HS-5 (cell line): Measurements from ENCODE around the gene MRPL42.
"Not testable (repeated sequence)": the region's sequence is repeated elsewhere in the genome, so short reads cannot be mapped to it uniquely, and the experiment has no call there.

ENCODE experiments used
- DNase-seq: peaks from one replicate; pipeline ENCODE4 v3.0.0-alpha.2; 2012; ENCODE audit warnings: low read depth

The MRPL42 gene

DNA sequence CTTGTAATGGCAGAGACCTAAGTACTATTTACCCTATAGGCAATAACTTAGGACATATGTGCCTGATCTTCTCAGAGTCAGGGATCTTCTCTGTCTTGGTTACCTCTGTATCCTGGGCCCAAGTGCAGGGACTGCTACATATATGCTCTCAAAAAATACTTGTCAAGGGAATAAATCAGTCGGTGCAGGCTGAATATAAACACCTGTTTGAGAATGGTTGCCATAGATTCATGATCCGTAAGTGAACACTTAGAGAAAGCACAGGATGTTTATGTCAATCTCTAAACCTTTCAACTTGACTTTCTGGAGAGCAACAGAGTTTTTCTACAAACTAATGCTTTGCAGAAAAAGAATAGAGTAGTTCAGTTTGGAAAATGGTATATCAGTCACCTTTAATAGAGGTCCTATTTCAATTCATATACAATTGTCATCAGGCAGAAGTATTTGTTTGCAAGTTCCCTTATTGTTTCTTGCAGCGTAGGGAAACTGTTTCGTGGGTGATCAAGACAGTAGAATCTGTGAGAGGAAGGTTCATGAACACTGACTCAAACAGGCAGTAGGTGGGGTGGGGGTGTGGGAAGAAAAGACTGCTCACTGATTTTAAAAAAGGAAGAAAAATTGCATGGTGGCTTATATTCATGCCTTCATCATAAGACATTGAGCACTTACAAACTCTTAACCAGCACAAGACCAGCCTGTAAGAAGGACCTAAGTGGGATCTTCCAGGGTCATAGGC, 19.6 kb upstream of the MRPL42 start:
- DNase-seq, result no peak

DNA sequence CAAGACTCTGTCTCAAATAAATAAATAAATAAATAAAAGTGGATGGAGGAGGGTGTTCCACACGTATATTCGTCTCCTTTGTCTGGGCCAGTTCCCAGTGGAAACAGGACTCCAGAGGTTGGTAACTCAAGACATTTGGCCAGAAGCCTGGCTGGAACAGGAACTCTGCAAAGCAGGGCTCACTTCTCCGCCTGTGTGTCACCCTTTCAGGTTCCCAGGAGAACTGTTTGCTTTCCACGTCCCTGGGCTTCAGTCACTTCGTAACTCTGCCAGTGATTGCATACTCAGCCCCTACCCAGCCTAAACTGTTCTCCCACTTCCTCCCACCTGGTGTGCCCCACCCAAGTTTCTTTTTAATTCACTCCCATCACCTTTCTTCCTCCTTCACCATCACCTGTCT, 18.5 kb upstream of the MRPL42 start:
- no peak for DNase-seq

DNA sequence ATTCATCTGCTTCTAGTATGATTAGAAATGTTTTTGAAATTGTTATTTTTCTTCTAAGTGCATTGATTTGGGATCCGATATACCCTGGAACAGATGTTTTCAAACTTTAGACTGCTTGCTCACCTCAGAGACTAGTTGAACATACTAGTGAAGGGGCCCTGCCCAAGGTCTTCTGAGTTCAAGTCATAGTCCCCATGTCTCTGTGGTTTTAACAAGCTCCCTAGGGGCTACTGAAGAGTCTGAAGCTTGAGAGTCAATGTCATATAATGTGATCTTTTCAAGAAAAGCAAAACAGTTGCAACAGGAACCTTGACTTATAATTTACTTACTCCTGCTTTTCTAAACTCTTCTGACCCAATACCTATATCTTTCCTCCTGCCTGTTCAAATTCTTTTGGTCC, 18.0 kb upstream of the MRPL42 start:
- no peak for DNase-seq

DNA sequence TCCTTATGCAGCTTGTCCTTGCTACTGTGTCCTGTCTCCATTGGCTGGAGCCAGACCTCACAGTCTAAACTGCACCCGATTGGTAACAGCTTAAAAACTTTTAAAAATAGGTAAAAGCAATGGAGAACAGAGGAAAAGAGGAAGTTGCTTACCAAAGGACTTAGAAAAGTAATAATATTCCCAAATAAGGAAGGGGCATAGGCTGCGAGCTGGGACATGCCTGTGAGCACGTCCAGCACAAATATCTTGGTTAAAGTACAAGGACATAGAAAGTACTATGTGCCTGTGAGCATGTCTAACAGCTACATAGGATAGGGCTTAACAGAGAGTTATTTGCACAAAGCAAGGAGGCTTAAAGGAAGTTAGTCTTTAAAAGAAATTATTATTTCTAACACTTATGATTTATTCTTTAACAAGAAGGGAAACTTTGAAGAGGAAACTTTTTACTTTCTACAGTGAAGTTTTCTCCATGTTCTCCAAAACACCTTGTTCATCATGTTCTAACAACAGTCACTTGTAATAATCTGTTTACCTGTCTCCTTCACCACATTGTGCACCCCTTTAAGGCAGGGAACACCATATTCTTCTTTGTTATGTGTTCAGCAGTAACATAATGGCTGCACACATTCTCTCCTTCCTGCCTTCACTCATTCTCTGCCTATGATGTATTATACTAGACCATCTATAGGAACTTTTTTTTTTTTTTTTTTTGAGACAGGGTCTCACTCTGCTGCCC, 15.7 kb upstream of the MRPL42 start:
- DNase-seq, result no peak

DNA sequence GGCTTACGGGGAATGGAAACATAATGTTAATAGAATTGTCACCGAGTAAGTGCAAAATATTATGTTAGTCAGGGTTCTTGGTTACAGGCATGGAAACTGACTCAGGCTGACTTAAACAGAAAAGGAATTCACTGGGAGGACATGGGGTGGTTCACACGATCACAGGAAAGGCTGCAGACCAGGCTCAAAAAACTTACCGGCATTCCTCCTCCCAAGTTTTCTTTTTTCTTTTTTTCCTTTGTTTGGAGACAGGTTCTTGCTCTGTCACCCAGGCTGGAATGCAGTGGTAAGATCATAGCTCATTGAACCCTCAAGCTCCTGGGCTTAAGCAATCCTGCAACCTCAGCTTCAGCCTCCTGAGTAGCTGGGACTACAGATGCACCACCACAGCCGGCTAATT, 13.7 kb upstream of the MRPL42 start:
- DNase-seq, result no peak

DNA sequence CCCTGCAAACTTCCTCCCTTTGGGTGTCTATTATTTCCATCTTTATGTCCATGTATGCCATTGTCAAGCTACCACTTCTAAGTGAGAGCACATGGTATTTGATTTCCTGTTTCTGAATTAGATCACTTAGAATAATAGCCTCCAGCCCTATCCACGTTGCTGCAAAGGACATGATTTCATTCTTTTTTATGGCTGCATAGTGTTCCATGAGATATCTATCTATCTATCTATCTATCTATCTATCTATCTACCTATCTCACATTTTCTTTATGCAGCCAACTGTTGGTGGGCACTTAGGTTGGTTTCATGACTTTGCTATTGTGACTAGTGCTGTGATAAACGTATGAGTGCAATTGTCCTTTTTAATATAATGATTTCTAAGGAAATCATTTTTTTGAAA, 11.2 kb upstream of the MRPL42 start:
- no peak for DNase-seq

DNA sequence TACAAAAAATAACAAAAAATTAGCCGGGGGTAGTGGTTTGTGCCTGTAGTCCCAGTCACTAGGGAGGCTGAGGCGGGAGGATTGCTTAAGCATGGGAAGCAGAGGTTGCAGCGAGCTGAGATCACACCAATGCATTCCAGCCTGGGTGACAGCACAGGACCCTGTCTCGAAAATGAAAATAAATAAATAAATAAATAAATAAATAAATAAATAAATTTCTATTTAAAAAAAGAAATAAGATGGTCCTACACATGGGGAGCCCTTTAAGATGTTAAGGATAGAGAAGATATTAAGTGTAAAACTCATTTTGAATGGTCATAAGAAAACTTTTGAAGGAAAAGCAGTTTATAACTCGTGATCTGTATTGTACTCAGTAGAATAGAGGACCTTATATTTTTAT, 8.2 kb upstream of the MRPL42 start:
- DNase-seq, result no peak

DNA sequence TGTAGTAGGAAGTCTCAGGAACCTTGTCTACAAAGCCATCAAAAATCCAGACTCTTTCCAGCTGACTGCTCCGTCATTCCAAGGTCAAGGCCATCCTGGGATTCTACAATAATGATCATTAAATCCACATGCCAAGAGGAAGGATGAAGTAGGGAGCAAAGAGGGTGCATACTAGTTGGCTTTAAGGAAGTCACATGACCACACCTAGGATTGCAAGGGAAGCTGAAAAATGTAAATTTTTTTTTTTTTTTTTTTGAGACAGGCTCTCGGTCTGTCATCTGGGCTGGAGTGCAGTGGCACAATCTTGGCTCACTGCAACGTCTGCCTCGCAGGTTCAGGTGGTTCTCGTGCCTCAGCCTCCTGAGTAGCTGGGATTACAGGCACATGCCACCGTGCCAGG, 7.3 kb upstream of the MRPL42 start:
- DNase-seq, result no peak

DNA sequence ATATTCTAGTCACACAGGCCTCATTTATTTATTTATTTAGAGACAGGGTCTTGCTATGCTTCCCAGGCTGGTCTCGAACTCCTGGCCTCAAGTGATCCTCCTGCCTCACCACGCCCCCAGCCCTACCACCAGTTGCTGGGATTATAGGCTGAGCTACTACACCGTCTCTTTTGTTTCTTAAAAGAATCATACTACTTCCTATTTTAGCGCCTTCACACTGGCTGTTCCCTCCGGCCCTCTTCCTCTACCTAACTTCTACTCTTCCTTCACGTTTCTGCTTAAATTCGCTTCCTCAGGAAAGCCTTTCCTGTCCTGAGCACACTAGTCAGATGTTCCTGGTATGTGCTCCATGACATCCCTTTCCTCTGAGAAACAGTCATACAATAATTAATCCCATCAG, 6.4 kb upstream of the MRPL42 start:
- no peak for DNase-seq

DNA sequence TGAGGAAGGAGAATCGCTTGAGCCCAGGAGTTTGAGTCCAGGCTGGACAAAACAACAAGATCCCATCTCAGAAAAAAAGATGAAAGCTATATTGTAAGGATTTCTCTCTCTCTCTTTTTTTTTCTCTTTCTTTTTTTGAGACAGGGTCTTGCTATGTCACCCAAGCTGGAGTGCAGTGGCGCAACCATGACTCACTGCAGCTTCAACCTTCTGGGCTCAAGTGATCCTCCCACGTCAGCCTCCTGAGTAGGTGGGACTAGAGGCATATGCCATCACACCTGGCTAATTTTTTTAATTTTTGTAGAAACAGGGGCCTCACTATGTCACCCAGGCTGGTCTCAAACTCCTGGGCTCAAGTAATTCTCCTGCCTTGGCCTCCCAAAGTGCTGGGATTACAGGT, 5.8 kb upstream of the MRPL42 start:
- no peak for DNase-seq

DNA sequence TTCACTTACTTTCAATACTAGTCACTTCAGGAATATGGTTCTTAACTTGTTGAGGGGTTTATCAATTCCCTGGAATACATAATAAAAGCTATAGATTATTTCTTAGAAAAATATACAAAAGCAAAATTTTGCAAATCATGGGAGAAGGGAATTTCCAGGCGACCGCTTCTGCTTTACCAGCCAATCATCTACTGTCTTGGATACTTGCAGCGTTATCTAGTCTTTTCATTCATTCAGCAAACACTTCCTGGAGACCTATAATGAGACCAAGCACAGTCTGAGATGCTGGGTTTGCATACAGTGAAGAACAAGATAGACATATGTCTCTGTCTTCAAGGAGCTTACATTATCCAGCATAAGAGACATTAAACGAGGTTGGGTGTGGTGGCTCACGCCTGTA, 1.5 kb upstream of the MRPL42 start:
- no peak for DNase-seq

DNA sequence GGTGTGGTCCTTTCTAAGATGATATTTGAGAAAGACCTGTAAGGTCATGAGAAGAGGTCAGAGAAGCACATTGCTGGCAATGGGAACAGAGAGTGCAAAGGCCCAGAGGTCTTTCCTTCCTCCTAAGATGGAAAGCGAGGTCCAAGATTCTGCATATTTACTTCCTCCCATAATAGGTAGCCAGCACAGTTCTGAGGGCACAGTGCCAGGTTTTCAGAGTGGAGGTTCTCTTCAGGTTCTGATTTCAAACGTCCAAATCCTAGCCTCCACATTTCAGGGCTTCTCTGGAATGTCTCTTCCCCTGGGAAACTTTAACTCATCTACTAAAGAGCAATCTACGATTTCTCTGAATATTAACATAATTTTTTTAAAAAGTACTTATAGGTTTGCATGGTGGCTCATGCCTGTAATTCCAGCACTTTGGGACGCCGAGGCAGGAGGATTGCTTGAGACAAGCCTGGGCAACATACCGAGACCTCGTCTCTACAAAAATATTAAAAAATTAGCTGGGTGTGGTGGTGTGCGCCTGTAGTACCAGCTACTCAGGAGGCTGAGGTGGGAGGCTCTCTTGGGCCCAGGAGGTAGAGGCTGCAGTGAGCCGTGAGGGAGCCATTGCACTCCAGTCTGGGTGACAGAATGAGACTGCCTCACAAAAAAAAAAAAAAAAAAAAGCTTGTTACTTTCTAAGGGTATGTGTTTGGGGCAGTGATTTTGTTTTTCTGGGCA, 526 bp upstream of the MRPL42 start:
- no peak for DNase-seq

DNA sequence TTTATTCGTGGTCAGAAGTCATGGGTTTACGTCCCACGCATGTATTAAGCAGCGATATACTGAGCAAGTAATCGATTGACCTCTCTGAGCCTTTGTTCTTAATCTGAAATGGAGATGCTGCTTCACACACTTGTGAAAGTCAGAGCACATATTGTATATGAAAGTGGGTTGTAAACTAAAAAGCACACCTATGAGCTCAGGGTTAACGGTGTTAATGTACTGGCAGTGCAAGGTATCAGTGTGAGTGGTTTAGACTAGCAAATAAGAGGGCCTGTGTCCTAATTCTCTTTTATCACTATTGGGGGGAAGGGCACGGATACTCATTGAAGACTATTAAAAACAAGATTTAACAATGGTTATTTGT, 676 bp downstream of the MRPL42 start:
- DNase-seq, result no peak

DNA sequence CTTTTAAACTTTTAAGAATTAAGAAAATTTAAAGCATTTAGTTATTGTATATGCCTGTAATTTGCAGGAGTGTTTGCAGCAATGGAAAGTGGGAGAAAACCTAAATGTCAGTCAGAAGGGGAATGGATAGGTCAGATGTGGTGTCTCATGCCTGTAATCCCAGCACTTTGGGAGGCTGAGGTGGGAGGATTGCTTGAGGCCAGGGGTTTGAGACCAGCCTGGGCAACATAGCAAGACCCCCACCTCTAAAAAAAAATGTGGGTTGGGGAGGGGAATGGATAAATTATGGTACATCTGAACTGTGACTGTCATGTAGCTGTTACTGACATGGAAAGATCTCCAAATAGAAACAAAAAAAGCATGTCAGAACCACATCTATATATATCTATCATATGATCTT, 2.1 kb downstream of the MRPL42 start:
- DNase-seq, result no peak

DNA sequence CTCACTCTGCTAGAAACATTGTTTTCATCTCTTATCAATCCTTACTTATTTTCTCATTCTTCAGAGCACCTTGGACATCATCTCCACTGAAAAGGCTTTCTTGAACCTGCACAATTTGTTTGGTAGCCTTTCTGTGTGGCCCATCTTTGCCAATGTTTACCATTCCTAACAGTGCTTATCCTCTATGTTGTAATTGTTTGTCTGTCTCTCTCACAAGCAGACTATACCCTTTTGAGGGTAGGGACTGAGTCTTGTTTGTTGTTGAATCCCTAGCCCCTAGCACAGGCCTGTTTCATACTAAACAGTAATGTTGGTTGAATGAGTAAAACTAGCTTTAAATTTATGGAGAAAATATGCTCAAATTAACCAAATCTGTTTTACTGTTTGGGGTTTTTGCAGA, 9.2 kb downstream of the MRPL42 start:
- DNase-seq, result no peak

DNA sequence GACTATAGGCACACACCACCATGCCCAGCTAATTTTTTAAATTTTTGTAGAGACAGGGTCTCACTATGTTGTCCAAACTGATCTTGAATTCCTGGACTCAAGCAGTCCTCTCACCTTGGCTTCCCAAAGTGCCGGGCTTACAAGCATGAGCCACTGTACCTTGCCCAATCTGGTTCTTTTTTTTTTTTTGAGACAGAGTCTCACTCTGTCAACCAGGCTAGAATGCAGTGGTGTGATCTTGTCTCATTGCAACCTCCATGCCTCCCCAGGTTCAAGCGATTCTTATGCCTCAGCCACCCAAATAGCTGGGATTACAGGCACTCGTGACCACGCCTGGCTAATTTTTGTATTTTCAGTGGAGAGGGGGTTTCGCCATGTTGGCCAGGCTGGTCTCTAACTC, 15.4 kb downstream of the MRPL42 start:
- DNase-seq, result no peak

DNA sequence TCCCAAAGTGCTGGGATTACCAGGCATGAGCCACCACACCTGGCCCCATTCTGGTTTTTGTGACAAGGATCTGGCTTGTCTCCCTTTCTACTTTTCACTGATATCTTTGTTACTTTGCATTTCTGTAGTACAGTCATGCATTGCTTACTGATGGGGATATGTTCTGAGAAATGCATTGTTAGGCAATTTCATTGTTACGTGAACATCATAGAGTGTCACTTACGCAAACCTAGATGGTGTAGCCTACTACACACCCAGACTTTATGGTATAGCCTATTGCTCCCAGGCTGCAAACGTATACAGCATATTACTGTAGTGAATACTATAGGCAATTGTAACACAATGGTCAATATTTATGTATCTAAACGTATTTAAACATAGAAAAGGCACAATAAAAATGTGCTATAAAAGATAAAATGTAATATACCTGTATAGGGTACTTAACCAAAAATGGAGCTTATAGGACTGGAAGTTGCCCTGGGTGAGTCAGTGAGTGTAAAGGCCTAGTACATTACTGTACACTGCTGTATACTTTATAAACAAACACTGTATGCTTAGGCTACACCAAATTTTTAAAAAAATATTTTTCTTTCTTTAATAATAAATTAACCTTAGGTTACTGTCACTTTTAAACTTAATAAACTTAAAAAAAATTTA, 16.0 kb downstream of the MRPL42 start:
- no peak for DNase-seq

DNA sequence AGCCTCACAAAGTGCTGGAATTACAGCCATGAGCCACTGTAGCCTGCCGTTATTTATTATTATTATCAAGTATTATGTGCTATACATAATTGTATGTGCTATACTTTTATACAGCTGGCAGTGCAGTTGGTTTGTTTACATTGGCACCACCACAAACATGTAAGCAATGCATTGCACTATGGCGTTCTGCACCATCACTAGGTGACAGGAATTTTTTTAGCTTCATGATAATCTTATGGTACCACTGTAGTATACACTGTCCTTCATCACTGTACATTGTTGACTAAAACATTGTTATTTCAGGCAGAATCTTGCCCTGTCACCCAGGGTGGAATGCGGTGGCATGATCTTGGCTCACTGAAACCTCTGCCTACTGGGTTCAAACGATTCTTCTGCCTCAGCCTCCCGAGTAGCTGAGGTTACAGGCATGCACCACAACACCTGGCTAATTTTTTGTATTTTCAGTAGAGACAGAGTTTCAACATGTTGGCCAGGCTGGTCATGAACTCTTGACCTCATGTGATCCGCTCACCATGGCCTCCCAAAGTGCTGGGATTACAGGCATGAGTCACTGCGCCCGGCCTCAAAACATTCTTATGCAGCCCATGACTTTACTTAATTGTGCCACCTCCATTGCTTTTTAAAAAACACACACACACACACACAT, 17.1 kb downstream of the MRPL42 start:
- no peak for DNase-seq

DNA sequence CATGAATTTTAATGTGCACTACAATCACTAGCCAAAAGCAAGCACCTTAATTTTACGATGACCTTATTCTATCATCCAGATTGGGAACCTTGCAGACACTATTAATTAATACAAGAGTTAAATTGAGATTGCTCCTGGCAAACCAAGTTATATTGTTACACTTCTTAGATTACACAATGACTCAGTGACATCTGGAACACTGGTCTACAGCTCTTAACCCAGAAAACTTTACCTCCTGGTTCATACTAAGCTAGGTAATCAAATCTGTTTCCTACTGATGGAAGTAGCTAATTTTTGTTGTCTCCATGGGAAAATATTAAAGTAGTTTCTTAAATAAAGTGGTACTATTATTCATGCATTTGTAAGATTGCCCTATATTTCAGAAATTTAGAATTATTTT, 25.5 kb downstream of the MRPL42 start:
- DNase-seq, result not testable (repeated sequence)

DNA sequence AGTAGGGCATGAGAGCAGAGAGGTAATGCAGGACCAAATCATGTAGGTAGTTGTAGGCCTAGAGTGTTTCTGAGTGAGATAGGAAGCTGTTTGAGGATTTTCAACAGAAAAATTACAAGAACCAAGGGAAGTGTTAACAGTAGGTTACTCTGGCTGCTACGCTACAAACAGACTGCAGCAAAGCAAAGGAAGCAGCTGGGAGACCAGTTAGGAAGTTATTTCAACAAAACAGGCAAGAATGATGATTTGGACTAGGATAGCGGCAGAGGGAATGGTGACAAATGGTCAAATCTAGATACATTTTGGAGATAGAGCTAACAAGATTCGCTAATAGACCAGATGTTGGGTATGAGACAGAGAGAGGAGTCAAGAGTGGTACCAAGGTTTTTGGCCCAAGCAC, 26.8 kb downstream of the MRPL42 start:
- no peak for DNase-seq

DNA sequence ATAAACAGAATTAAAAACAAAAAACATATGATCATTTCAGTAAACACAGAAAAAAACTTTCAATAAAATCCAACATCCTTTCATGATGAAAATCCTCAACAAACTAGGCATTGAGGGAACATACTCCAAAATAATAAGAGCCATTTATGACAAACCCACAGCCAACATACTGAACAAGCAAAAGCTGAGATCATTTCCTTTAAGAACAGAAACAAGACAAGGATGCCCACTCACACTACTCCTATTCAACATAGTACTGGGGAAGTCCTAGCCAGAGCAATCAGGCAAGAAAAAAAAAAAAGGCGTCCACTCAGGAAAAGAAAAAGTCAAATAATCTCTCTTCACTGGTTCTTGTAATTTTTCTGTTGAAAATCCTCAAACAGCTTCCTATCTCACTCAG, 30.1 kb downstream of the MRPL42 start:
- no peak for DNase-seq

DNA sequence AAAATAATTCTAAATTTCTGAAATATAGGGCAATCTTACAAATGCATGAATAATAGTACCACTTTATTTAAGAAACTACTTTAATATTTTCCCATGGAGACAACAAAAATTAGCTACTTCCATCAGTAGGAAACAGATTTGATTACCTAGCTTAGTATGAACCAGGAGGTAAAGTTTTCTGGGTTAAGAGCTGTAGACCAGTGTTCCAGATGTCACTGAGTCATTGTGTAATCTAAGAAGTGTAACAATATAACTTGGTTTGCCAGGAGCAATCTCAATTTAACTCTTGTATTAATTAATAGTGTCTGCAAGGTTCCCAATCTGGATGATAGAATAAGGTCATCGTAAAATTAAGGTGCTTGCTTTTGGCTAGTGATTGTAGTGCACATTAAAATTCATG, 31.5 kb downstream of the MRPL42 start:
- DNase-seq, result not testable (repeated sequence)
